Astrocyte of the cerebellum (primary cell): ENCODE results near the gene ALOX5AP.
A peak's percentile ranks its signal among the peaks of the same experiment; 100 is the strongest.

ENCODE experiments used
- DNase-seq: peaks from one replicate; pipeline ENCODE4 v3.0.0-alpha.2; 2011; ENCODE audit warnings: low read depth
- H3K4me3 ChIP-seq: 2 replicates; pipeline ENCODE4 v1.5.1; 2011; ENCODE audit warnings: mild to moderate bottlenecking, low read depth, low read length, moderate library complexity
- CTCF ChIP-seq: IDR thresholded peaks from 2 replicates; pipeline ENCODE4 v1.5.1; 2012; ENCODE audit warnings: low read length, low read depth, moderate library complexity, mild to moderate bottlenecking; ENCODE audit errors: missing control alignments
- in situ Hi-C: cut with HindIII; loops from 2 replicates; pipeline ENCODE4 v1.10.0; 2017; ENCODE audit warnings: low sequenced_read_pairs

Gene ALOX5AP

DNA sequence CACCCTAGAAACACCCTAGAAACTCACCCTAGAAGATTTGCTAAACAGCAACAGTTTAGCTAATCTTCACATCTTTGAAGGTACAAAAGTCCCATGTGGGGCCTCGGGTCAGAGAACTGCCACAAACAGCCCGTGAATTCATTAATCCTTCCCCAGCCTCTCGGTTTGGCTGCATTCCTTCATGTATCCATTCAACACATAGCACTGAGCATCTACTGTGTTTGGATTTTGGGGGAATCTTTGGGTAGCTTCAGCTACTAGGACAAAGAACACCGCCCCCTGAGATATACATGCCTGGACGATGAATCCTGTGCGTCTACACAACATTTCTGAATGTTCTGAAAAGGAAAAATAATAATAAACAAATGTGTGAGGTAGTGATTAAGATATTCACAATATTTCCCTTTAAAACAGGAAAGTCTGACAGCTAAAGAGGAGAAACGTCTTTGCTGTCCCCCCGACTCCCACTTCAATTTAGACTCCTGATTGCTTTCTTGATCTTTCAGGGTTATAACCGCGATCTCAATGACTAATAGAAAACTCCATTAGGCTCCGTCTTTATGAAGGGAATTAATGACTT lies 63.5 kb downstream of the ALOX5AP start:
- no peak overlapping the region for H3K4me3 ChIP-seq
- no peak for DNase-seq
- in situ Hi-C loops = loop anchor here (5.0 kb wide), 2 partner anchors 62 to 223 kb away; partner anchors contain the start of gene ALOX5AP
- no peak for TF ChIP-seq CTCF

DNA sequence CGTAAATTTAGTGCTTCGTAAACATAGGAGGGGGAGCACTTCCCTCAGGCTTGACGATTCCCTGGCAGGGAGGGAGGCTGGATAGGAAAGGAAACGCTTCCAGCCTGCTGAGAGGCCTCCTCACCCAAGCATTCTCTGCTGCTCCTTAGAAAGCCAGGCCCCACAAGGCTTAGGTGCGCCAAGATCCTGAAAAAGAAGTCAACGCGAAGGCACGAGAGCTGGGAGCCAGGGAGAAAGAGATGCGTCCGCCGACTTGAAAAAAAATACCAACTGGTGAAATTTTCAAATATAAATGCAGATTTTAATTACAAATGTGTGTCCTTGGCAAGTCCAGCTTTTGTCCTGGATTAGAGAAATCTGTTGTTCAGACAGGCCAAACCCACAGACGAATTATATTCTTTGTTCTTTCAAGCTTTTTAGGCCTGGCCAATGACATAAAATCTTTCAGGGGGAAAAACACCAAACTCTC lies 64.0 kb downstream of the ALOX5AP start:
- in situ Hi-C loops = loop anchor here (5.0 kb wide), 2 partner anchors 62 to 223 kb away; partner anchors contain the start of gene ALOX5AP
- no peak for DNase-seq
- no peak overlapping the region for H3K4me3 ChIP-seq
- no peak for TF ChIP-seq CTCF

DNA sequence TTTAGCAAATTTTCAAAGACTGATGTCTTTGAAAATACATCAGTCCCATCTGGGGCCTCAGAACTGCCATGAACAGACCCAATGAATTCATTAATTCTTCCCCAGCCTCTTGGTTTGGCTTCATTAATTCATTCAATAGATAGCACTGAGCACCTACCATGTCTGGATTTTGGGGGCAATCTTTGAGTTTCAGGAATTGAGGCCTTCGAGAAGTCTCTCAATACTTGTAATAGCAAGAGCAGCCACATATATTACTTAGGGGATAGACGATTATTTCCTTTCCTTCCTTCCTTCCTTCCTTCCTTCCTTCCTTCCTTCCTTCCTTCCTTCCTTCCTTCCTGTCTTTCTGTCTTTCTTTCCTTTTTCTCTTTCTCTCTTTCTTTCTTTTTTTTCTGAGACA lies 64.8 kb downstream of the ALOX5AP start:
- no peak for DNase-seq
- in situ Hi-C loops = no loop called here
- no peak overlapping the region for H3K4me3 ChIP-seq
- no peak for TF ChIP-seq CTCF

GRCh38 chr13:30802501-30802900 lies 67.2 kb downstream of the ALOX5AP start:
- DNase-seq = no peak
- in situ Hi-C loops = no loop called here
- H3K4me3 ChIP-seq = no peak overlapping the region
- TF ChIP-seq CTCF = no peak

GRCh38 chr13:30802953-30803478 lies 67.7 kb downstream of the ALOX5AP start:
- H3K4me3 ChIP-seq = no peak overlapping the region
- DNase-seq = no peak
- in situ Hi-C loops = no loop called here
- peak; percentile 90 for TF ChIP-seq CTCF

GRCh38 chr13:30803749-30804148 lies 68.4 kb downstream of the ALOX5AP start:
- no peak for DNase-seq
- in situ Hi-C loops = no loop called here
- H3K4me3 ChIP-seq = no peak overlapping the region
- no peak for TF ChIP-seq CTCF
